Smooth muscle cell (in vitro differentiated cells): Measurements from ENCODE around the gene PLEKHM3. TPM values are rescaled to one million over a fixed set of nuclear protein-coding genes. Genes with fewer than 3 reads are reported as not detected.
"Not testable (repeated sequence)": the region's sequence is repeated elsewhere in the genome, so short reads cannot be mapped to it uniquely, and the experiment has no call there.

Experiments
- DNase-seq: peaks from one replicate; lab custom pipeline; 2025; ENCODE audit not compliant: unreplicated experiment; lab: John Stamatoyannopoulos, UW
- H2AFZ ChIP-seq: fragments of 200-600 bp; sonication (generic); 2 replicates; pipeline ENCODE4 v1.6.0; 2016; ENCODE audit warnings: antibody characterized with exemption, low read depth, mild to moderate bottlenecking
- H3F3A ChIP-seq: fragments of 200-600 bp; sonication (generic); 2 replicates; pipeline ENCODE4 v1.6.0; 2017; ENCODE audit warnings: antibody characterized with exemption, low read depth
- H3K27ac ChIP-seq: fragments of 200-600 bp; sonication (generic); 2 replicates; pipeline ENCODE4 v1.5.1; 2016; ENCODE audit warnings: low read depth, mild to moderate bottlenecking
- H3K27me3 ChIP-seq: fragments of 200-600 bp; sonication (generic); 2 replicates; pipeline ENCODE4 v1.6.1; 2016; ENCODE audit warnings: low read depth, mild to moderate bottlenecking
- H3K36me3 ChIP-seq: fragments of 200-600 bp; sonication (generic); 2 replicates; pipeline ENCODE4 v1.5.1; 2016; ENCODE audit warnings: low read depth
- H3K4me1 ChIP-seq: fragments of 200-600 bp; sonication (generic); 2 replicates; pipeline ENCODE4 v1.5.1; 2016; ENCODE audit warnings: low read depth
- H3K4me2 ChIP-seq: fragments of 200-600 bp; sonication (generic); 2 replicates; pipeline ENCODE4 v1.6.0; 2016; ENCODE audit warnings: mild to moderate bottlenecking
- H3K4me3 ChIP-seq: fragments of 200-600 bp; sonication (generic); 2 replicates; pipeline ENCODE4 v1.5.1; 2016; ENCODE audit warnings: mild to moderate bottlenecking
- H3K79me2 ChIP-seq: fragments of 200-600 bp; sonication (generic); 2 replicates; pipeline ENCODE4 v1.6.0; 2016; ENCODE audit warnings: low read depth, mild to moderate bottlenecking
- H3K9ac ChIP-seq: fragments of 200-600 bp; sonication (generic); 2 replicates; pipeline ENCODE4 v1.6.0; 2016; ENCODE audit warnings: low read depth
- H3K9me3 ChIP-seq: fragments of 200-600 bp; sonication (generic); replicated peaks from 2 replicates; pipeline ENCODE4 v1.5.1; 2016; ENCODE audit warnings: low read depth
- H4K20me1 ChIP-seq: fragments of 200-600 bp; sonication (generic); 2 replicates; pipeline ENCODE4 v1.6.0; 2016; ENCODE audit warnings: low read depth
- WGBS: methylation state at CpG from one replicate; pipeline ENCODE4 v1.1.7; 2016; ENCODE audit warnings: low lambda C conversion rate; 5-methylcytosine and 5-hydroxymethylcytosine counted together
- polyA plus RNA-seq: library from polyadenylated mRNA; unstranded; fragments of >200 nt; fragmentation: Nextera tagmentation; extraction: Ambion mirVana; gene quantifications from 2 replicates; pipeline ENCODE4 v1.2.1, GENCODE V29; 2016
- total RNA-seq: library from RNA; depleted of rRNA; stranded (reverse); fragments of >200 nt; gene quantifications from 2 replicates; pipeline ENCODE4 v1.2.3, GENCODE V29; 2014
- TF ChIP-seq, protein P1 (sequence below): fragments of 200-600 bp; sonication (generic); IDR thresholded peaks from 2 replicates; pipeline ENCODE4 v1.5.1; 2017; ENCODE audit warnings: borderline replicate concordance, mild to moderate bottlenecking, antibody characterized with exemption; ENCODE audit not compliant: insufficient read depth, poor library complexity, severe bottlenecking

Gene PLEKHM3
- total and polyA plus RNA-seq, 2 experiments from 2014 or later: 3.8 to 10.3 TPM

DNA sequence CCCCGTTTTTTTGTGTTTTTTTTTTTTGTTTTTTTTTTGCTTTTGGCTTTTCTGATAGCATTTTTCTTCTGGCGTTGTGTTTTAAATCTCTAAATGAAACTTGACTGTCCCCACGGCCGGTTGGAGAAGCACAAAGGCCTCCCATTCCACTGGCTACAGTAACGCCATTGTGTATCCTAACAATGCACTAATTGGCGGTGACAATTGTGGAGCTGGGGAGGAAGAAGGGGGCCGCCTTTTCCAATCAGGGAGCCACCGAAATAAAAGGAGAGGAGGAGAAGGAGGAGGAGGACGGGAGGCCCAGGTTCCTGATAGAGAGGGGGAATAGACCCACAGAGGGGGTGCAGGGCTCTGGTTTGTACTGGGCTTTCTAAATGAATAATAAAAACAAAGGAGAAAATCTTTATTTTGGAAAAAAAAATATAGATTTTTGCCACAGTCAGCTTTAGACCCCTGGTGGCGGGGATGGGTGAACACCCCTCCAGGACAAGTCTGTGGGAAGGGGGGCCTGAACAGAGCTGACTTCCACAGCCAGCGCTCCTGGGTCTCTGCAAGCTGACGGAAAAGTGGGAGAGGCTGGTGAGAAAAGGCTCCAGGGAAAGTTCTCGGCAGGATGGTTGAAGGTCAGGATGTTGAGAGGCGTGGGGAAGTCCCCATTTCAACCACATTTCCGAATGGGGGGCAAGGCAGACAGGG is 212.0 kb downstream of the PLEKHM3 start:
- Histone ChIP-seq H3K4me3 (no peak overlapping the region), H3K79me2 (no peaks in the 10 kb centered on the region), H3K27me3 (no peaks in the 10 kb centered on the region), H3K27ac (no peak overlapping the region), H2AFZ (no peak overlapping the region), H3K36me3 (no peaks in the 10 kb centered on the region), H3K4me2 (no peak overlapping the region), H4K20me1 (no peaks in the 10 kb centered on the region), H3K9ac (no peak overlapping the region), H3K9me3 (no peaks in the 10 kb centered on the region), H3K4me1 (peaks cover 42% of the 10 kb centered on the region), H3F3A (no peaks in the 10 kb centered on the region)
- WGBS: 67% methylated on average over 14 of the region's 15 CpGs
- DNase-seq: no peak
- TF ChIP-seq, protein P1, sequence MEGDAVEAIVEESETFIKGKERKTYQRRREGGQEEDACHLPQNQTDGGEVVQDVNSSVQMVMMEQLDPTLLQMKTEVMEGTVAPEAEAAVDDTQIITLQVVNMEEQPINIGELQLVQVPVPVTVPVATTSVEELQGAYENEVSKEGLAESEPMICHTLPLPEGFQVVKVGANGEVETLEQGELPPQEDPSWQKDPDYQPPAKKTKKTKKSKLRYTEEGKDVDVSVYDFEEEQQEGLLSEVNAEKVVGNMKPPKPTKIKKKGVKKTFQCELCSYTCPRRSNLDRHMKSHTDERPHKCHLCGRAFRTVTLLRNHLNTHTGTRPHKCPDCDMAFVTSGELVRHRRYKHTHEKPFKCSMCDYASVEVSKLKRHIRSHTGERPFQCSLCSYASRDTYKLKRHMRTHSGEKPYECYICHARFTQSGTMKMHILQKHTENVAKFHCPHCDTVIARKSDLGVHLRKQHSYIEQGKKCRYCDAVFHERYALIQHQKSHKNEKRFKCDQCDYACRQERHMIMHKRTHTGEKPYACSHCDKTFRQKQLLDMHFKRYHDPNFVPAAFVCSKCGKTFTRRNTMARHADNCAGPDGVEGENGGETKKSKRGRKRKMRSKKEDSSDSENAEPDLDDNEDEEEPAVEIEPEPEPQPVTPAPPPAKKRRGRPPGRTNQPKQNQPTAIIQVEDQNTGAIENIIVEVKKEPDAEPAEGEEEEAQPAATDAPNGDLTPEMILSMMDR: peak; percentile 8

DNA sequence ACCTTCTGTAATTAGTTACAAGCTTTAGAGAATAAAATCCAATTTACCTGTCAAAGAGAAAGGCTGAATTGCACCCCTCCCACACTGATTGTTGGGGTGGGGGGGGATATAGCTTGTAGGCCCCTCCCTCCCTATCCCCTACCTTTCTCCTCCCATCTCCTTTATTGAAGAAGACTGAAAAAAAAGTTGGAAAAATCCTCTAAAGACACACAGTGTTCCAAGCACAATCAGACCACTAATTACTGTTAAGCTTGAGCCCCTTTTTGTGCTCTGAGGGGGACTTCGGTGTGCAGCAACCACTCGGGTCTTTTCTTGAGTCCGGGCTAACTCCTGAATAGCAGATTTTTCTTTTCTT is 212.6 kb downstream of the PLEKHM3 start:
- Histone ChIP-seq H2AFZ (no peak overlapping the region), H3F3A (no peaks in the 10 kb centered on the region), H3K27ac (no peak overlapping the region), H3K4me2 (no peak overlapping the region), H3K27me3 (no peaks in the 10 kb centered on the region), H3K79me2 (no peaks in the 10 kb centered on the region), H3K4me3 (no peak overlapping the region), H3K9ac (no peak overlapping the region), H3K9me3 (no peaks in the 10 kb centered on the region), H3K36me3 (no peaks in the 10 kb centered on the region), H4K20me1 (no peaks in the 10 kb centered on the region), H3K4me1 (peaks cover 43% of the 10 kb centered on the region)
- DNase-seq: no peak
- 61% methylated on average over 3 of the region's 3 CpGs for WGBS
- TF ChIP-seq, protein P1: no peak

DNA sequence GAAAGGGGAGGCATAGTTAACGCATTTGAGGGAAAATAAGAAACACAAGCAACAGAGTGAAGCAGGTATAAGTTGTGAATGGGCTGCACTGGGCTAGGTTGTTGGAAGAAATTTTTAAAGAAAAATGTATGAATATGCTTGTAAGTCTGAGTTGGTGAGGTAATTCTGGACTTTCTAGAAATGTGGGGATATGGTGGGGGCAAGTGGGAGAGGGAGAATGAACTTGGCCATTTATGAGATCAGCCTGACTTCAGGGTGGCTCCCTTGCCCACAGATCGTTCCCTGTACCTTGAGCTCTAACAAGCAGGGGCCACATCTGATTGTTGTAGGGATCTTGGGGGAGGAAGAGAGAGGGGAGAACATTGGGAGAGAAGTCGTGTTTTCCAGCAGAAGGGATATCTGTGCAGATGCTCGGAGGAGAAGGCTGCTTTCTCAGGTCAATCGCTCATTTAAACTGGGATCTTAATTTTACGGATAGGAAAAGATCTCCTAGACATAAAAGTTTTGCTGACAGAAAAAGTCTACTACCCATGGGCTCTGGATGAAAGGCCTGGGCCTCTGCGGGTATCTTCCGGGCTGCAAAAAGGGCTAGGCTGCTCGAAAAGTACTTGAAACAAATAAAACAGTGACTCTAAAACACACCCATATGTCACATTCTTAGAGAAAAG is 213.1 kb downstream of the PLEKHM3 start:
- WGBS: 80% methylated on average over 9 of the region's 9 CpGs
- no peak for DNase-seq
- Histone ChIP-seq H4K20me1 (no peaks in the 10 kb centered on the region), H3K4me1 (peaks cover 43% of the 10 kb centered on the region), H3K4me3 (no peak overlapping the region), H3F3A (no peaks in the 10 kb centered on the region), H3K4me2 (no peak overlapping the region), H3K27me3 (no peaks in the 10 kb centered on the region), H3K36me3 (no peaks in the 10 kb centered on the region), H3K79me2 (no peaks in the 10 kb centered on the region), H3K27ac (no peak overlapping the region), H3K9ac (no peak overlapping the region), H3K9me3 (no peaks in the 10 kb centered on the region), H2AFZ (no peak overlapping the region)
- TF ChIP-seq, protein P1: no peak

DNA sequence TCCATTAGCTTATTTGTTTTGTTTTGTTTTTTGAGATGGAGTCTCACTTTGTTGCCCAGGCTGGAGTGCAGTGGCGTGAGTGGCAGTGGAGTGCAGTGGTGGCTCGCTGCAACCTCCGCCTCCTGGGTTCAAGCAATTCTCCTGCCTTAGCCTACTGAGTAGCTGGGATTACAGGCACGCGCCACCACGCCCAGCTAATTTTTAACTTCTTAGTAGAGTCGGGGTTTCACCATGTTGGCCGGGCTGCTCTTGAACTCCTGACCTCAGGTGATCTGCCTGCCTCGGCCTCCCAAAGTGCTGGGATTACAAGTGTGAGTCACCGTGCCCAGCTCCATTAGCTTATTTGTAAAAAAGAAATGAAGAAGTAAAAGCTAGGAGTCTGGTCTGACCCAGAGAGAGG is 213.7 kb downstream of the PLEKHM3 start:
- H3F3A ChIP-seq, H3K27me3 ChIP-seq, H3K4me2 ChIP-seq, H3K27ac ChIP-seq, DNase-seq, H3K79me2 ChIP-seq, H4K20me1 ChIP-seq, H3K9me3 ChIP-seq, H3K36me3 ChIP-seq, H2AFZ ChIP-seq, H3K4me3 ChIP-seq, H3K9ac ChIP-seq: not testable (repeated sequence)
- 67% methylated on average over 10 of the region's 10 CpGs for WGBS
- peaks cover 43% of the 10 kb centered on the region for H3K4me1 ChIP-seq
